Measurements from ENCODE around the gene UPF1. TPM values are rescaled to one million over a fixed set of nuclear protein-coding genes. Genes with fewer than 3 reads are reported as not detected.

The UPF1 gene
- total and polyA plus RNA-seq, 2 of the 13 experiments (the other 11 are each of a cell fraction or from before 2014, with no cell fraction given): 16.9 to 41.8 TPM

DNA sequence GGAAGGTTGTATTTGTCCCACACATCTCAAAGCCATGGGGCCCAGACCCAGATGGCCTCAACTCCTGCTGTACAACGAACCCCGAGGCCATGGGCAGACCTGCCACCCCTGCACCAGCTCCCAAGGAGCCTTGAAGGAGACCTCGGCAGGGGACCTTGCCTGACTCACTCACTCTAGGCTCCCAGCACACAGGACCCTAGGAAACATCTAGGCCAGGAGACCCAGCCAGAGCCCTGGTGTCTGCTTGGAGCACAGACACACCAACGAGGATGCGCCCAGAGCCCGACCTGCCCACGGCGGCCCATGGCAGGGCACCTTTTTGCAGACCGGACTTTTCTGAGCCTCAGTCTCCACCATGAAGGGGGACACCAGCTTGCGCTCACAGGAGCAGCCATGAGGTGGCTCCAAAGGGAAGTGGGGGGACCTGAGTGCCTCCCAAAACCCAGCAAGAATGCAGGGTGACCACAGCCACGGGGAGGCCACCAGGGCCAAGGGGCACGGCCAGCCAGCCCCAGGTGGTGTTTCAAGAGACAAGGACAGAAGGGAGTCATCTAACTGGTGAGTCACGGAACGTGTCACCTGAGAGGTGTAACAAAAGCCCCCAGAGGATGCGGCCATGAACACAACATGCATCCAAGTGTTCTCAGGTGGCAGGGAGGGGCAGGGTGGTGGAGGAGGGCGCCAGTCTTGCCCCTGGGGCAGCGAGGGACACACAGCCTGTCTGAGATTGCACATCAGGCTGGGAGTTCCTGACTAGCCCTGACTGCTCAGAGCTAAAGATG lies 69.1 kb downstream of the UPF1 start:
- ChIA-PET CTCF (ENCODE audit: low intra/inter-chr PET ratio, low total read pairs) (no interaction called here), POLR2A (interaction anchor here (1.6 kb wide), 1 partner anchor 18 kb away, joined by 5 read pairs; the partner anchor contains the start of genes COPE and DDX49)
- in situ Hi-C loops (cut with HindIII; ENCODE audit: extremely low pct_ligation_motif_present, low pct_unique_long_range_greater_than_20kb): no loop called here
- TF ChIP-seq CBFB (CRISPR knock-in tag; IDR thresholded peaks at IDR 0.05) (no peak), HNRNPL (IDR thresholded peaks at IDR 0.05; ENCODE audit: low read depth, low read length) (0 out of 2 replicates have a peak, but pooled peaks have one; percentile 19), CREB1 (IDR thresholded peaks at IDR 0.05) (no peak), CREB1 (CRISPR knock-in tag; IDR thresholded peaks at IDR 0.05) (no peak), ZNF678 (CRISPR knock-in tag; IDR thresholded peaks at IDR 0.05) (no peak), HDAC1 (CRISPR knock-in tag; IDR thresholded peaks at IDR 0.05) (no peak), NFYB (CRISPR knock-in tag; IDR thresholded peaks at IDR 0.05) (no peak), HOXA3 (CRISPR knock-in tag; IDR thresholded peaks at IDR 0.05) (no peak)
- TF ChIP-seq, protein P1, sequence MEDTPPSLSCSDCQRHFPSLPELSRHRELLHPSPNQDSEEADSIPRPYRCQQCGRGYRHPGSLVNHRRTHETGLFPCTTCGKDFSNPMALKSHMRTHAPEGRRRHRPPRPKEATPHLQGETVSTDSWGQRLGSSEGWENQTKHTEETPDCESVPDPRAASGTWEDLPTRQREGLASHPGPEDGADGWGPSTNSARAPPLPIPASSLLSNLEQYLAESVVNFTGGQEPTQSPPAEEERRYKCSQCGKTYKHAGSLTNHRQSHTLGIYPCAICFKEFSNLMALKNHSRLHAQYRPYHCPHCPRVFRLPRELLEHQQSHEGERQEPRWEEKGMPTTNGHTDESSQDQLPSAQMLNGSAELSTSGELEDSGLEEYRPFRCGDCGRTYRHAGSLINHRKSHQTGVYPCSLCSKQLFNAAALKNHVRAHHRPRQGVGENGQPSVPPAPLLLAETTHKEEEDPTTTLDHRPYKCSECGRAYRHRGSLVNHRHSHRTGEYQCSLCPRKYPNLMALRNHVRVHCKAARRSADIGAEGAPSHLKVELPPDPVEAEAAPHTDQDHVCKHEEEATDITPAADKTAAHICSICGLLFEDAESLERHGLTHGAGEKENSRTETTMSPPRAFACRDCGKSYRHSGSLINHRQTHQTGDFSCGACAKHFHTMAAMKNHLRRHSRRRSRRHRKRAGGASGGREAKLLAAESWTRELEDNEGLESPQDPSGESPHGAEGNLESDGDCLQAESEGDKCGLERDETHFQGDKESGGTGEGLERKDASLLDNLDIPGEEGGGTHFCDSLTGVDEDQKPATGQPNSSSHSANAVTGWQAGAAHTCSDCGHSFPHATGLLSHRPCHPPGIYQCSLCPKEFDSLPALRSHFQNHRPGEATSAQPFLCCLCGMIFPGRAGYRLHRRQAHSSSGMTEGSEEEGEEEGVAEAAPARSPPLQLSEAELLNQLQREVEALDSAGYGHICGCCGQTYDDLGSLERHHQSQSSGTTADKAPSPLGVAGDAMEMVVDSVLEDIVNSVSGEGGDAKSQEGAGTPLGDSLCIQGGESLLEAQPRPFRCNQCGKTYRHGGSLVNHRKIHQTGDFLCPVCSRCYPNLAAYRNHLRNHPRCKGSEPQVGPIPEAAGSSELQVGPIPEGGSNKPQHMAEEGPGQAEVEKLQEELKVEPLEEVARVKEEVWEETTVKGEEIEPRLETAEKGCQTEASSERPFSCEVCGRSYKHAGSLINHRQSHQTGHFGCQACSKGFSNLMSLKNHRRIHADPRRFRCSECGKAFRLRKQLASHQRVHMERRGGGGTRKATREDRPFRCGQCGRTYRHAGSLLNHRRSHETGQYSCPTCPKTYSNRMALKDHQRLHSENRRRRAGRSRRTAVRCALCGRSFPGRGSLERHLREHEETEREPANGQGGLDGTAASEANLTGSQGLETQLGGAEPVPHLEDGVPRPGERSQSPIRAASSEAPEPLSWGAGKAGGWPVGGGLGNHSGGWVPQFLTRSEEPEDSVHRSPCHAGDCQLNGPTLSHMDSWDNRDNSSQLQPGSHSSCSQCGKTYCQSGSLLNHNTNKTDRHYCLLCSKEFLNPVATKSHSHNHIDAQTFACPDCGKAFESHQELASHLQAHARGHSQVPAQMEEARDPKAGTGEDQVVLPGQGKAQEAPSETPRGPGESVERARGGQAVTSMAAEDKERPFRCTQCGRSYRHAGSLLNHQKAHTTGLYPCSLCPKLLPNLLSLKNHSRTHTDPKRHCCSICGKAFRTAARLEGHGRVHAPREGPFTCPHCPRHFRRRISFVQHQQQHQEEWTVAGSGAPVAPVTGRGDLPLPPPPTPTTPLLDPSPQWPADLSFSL (CRISPR knock-in tag; IDR thresholded peaks at IDR 0.05): no peak
- TF ChIP-seq, protein P2, sequence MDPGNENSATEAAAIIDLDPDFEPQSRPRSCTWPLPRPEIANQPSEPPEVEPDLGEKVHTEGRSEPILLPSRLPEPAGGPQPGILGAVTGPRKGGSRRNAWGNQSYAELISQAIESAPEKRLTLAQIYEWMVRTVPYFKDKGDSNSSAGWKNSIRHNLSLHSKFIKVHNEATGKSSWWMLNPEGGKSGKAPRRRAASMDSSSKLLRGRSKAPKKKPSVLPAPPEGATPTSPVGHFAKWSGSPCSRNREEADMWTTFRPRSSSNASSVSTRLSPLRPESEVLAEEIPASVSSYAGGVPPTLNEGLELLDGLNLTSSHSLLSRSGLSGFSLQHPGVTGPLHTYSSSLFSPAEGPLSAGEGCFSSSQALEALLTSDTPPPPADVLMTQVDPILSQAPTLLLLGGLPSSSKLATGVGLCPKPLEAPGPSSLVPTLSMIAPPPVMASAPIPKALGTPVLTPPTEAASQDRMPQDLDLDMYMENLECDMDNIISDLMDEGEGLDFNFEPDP (CRISPR knock-in tag; conservative IDR thresholded peaks at IDR 0.05): no peak
- TF ChIP-seq, protein P3, sequence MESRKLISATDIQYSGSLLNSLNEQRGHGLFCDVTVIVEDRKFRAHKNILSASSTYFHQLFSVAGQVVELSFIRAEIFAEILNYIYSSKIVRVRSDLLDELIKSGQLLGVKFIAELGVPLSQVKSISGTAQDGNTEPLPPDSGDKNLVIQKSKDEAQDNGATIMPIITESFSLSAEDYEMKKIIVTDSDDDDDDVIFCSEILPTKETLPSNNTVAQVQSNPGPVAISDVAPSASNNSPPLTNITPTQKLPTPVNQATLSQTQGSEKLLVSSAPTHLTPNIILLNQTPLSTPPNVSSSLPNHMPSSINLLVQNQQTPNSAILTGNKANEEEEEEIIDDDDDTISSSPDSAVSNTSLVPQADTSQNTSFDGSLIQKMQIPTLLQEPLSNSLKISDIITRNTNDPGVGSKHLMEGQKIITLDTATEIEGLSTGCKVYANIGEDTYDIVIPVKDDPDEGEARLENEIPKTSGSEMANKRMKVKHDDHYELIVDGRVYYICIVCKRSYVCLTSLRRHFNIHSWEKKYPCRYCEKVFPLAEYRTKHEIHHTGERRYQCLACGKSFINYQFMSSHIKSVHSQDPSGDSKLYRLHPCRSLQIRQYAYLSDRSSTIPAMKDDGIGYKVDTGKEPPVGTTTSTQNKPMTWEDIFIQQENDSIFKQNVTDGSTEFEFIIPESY (CRISPR knock-in tag; IDR thresholded peaks at IDR 0.05): peak; percentile 40; the same call in 1 of the 2 replicates
- TF ChIP-seq, protein P4, sequence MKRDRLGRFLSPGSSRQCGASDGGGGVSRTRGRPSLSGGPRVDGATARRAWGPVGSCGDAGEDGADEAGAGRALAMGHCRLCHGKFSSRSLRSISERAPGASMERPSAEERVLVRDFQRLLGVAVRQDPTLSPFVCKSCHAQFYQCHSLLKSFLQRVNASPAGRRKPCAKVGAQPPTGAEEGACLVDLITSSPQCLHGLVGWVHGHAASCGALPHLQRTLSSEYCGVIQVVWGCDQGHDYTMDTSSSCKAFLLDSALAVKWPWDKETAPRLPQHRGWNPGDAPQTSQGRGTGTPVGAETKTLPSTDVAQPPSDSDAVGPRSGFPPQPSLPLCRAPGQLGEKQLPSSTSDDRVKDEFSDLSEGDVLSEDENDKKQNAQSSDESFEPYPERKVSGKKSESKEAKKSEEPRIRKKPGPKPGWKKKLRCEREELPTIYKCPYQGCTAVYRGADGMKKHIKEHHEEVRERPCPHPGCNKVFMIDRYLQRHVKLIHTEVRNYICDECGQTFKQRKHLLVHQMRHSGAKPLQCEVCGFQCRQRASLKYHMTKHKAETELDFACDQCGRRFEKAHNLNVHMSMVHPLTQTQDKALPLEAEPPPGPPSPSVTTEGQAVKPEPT (CRISPR knock-in tag; IDR thresholded peaks at IDR 0.05; ENCODE audit: low read depth): no peak

More for the DNA sequence above, 69.1 kb downstream of the UPF1 start:
- peaks cover 8 to 22% of the 10 kb centered on the region in 2 experiments; a peak in 4 of 5 replicates for H3K36me3 ChIP-seq (replicated peaks in 1 of 2; ENCODE audit: control insufficient read depth in 1 of 2, insufficient read depth in 2 of 2, low read length in 2 of 2)
- H2AFZ ChIP-seq (ENCODE audit: low read length): no peak overlapping the region
- no peak overlapping the region for H3K4me2 ChIP-seq (ENCODE audit: low read depth, low read length)
- no peak for FAIRE-seq
- no peaks in the 10 kb centered on the region for H3K79me2 ChIP-seq (ENCODE audit: insufficient read depth, low read length)
- H3K27me3 ChIP-seq (ENCODE audit: control insufficient read depth in 1 of 2, insufficient read depth in 2 of 2, low read length in 2 of 2): no peaks in the 10 kb centered on the region; a peak in 1 of 5 replicates
- DNase-seq (ENCODE audit: low spot score): no peak
- intact Hi-C loops (cut with micrococcal nuclease; ENCODE audit: unreplicated experiment): no loop called here
- H3K4me1 ChIP-seq (ENCODE audit: insufficient read depth, low read length): peaks cover 17% of the 10 kb centered on the region
- TSS peak; percentile 45 for BruUV-seq (replicated peaks)
- H3K4me3 ChIP-seq (replicated peaks in 1 of 3; ENCODE audit: insufficient read depth in 1 of 3, low read depth in 2 of 3, low read length in 3 of 3): no peak overlapping the region
- no peak overlapping the region for H3K9ac ChIP-seq (ENCODE audit: insufficient read depth, low read depth, low read length)
- ATAC-seq: no peak
- WGBS (ENCODE audit: low lambda C conversion rate): 100% methylated on average over 8 of the region's 17 CpGs
- H3K9me3 ChIP-seq (ENCODE audit: low read length): no peaks in the 10 kb centered on the region
- H3K27ac ChIP-seq (ENCODE audit: extremely low read length, insufficient read depth, low read length): no peak overlapping the region
- H4K20me1 ChIP-seq (ENCODE audit: insufficient read depth, low read length): no peaks in the 10 kb centered on the region

Data from HepG2 (cell line).